Breast epithelium (tissue), 3 donors: Measurements from ENCODE around the gene LIME1.

Experiments used
- POLR2A ChIP-seq: fragments of 450-650 bp; IDR thresholded peaks from one replicate; pipeline ENCODE4 v1.6.1; 2016; ENCODE audit warnings: antibody characterized with exemption, mild to moderate bottlenecking, moderate library complexity
- POLR2AphosphoS5 ChIP-seq, 3 donors: sonication (generic); formaldehyde crosslinking; IDR thresholded peaks; one replicate each; pipeline ENCODE4 v1.6.1; 2017; ENCODE audit warnings: antibody characterized with exemption in 3 of 3
- TF ChIP-seq, protein P1 (sequence below), 3 donors: fragments of 450-650 bp; IDR thresholded peaks; one replicate each; pipeline ENCODE4 v1.5.1; 2016 to 2017; ENCODE audit warnings: antibody characterized with exemption in 3 of 3, mild to moderate bottlenecking in 3 of 3, moderate library complexity in 3 of 3

DNA sequence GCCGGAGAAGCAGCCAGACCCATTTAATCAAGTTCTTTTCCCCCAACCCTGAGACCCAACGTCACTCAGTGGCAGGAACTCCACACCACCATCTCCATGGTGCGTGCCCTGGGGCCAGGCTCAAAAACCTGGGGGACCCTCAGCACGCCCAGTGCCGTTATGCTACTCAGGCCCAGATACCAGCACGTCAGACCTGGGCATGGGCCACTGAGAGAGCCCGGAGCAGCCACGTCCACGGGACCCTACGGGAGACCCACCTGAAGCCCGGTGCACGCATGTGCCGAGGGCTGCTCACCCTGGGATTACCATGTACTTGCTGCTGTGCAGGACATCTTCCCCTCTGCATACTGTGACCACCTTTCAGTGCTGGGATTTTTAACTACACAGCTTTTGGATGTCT lies 16.9 kb downstream of the LIME1 start:
- TF ChIP-seq, protein P1, sequence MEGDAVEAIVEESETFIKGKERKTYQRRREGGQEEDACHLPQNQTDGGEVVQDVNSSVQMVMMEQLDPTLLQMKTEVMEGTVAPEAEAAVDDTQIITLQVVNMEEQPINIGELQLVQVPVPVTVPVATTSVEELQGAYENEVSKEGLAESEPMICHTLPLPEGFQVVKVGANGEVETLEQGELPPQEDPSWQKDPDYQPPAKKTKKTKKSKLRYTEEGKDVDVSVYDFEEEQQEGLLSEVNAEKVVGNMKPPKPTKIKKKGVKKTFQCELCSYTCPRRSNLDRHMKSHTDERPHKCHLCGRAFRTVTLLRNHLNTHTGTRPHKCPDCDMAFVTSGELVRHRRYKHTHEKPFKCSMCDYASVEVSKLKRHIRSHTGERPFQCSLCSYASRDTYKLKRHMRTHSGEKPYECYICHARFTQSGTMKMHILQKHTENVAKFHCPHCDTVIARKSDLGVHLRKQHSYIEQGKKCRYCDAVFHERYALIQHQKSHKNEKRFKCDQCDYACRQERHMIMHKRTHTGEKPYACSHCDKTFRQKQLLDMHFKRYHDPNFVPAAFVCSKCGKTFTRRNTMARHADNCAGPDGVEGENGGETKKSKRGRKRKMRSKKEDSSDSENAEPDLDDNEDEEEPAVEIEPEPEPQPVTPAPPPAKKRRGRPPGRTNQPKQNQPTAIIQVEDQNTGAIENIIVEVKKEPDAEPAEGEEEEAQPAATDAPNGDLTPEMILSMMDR (IDR thresholded peaks at IDR 0.05), result no peak
- TF ChIP-seq POLR2A, result no peak
- TF ChIP-seq POLR2AphosphoS5 (IDR thresholded peaks at IDR 0.05), result no peak
